ENCODE results near the gene RNF141. TPM values are rescaled to one million over a fixed set of nuclear protein-coding genes. Genes with fewer than 3 reads are reported as not detected.

Gene RNF141, protein sequence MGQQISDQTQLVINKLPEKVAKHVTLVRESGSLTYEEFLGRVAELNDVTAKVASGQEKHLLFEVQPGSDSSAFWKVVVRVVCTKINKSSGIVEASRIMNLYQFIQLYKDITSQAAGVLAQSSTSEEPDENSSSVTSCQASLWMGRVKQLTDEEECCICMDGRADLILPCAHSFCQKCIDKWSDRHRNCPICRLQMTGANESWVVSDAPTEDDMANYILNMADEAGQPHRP
- 8.2 and 9.2 TPM in 2 replicates for total RNA-seq (2014; rRNA removed; shearing (Covaris generic))
- total RNA-seq (2022) = 18.5 and 20.1 TPM in 2 replicates
- Bru-seq, nascent RNA = percentile 70 among the genes with signal in this experiment
- percentile 52 among the genes with signal in this experiment for BruChase-seq, experiment 1, labeled RNA remaining after a 6-hour chase
- BruChase-seq, experiment 2, labeled RNA remaining after a 2-hour chase = percentile 65 among the genes with signal in this experiment
- long read RNA-seq, full-length matches to known transcripts = 49 of 61 reads
- long read RNA-seq, partial matches to known transcripts = 10 of 61 reads
- long read RNA-seq, other reads (novel, unspliced or antisense) = 2 of 61 reads

DNA sequence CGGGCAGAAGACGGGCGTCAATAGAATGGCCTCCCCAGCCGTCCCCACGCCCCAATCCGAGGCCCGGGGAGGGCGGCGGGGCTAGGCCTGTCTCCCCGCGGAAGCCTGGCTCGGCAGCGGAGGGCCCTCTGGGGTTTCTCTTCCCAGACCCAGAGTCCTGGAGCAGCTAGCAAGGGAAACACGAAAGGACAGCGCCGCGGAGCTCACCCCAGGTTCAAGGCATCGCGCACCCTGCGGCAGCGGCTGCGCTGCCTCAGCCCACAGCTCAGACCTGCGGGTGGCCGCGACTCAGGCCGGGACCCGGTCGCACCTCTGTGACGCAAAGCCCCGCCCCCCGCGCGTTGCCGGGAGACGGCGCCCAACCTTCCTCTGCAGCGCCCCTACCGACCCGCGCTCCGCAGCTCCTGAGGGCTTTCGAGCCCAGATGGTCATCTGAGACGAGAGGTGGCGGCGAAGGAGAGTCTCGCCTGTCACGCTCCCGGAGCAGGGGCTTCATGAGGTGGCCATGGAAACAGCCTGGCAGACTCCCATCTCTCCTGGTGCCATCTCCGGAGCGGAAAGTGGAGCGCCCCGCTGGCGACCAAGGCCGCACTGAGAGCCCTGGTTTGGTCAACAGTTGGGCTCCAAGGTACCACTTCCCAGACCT, at the start of gene RNF141:
Gene RNF141, minus strand, starts transcription at position 273 of the 646 bp plus-strand sequence. CDS start 7,029 bp downstream, outside the sequence.
- Histone ChIP-seq H4K20me1 (ENCODE audit: insufficient read depth, low read length) (no peaks in the 10 kb centered on the region), H3K4me1 (ENCODE audit: insufficient read depth, low read length, poor library complexity, severe bottlenecking) (peaks cover 7% of the 10 kb centered on the region), H3K4me3 (ENCODE audit: low read depth, low read length, poor library complexity, severe bottlenecking) (peak within 1 kb of the TSS; percentile 81), H3K27ac (ENCODE audit: low read depth, low read length, poor library complexity, severe bottlenecking) (no peak within 1 kb of the TSS), H3K36me3 (ENCODE audit: insufficient read depth, low read length) (no peaks in the 10 kb centered on the region), H3K9me3 (ENCODE audit: low read length) (peaks cover 7% of the 10 kb centered on the region; the same call in 1 of the 2 replicates), H3K9me2 (ENCODE audit: insufficient read depth, low read length) (no peaks in the 10 kb centered on the region), H3K4me2 (ENCODE audit: low read length) (peak within 1 kb of the TSS; percentile 92), H3K79me2 (ENCODE audit: insufficient read depth, low read depth, low read length) (no peaks in the 10 kb centered on the region), H2AFZ (ENCODE audit: low read length) (peak within 1 kb of the TSS; percentile 99)
- ChIA-PET CTCF (ENCODE audit: unreplicated experiment) (interaction anchor here (0.6 to 2.1 kb wide), 7 partner anchors 8 to 320 kb away, joined by 3 to 7 read pairs (median 4); no protein-coding TSS in a partner anchor), POLR2A (interaction anchor here (0.5 to 3.7 kb wide), 15 partner anchors 9 to 293 kb away, joined by 3 to 24 read pairs (median 4); partner anchors contain the start of genes AMPD3 and EIF4G2)
- intact Hi-C loops (cut with micrococcal nuclease; ENCODE audit: unreplicated experiment) = loop anchor here (2.0 to 10.0 kb wide), 3 partner anchors 84 to 194 kb away; no protein-coding TSS in a partner anchor
- peak; percentile 93 for DNase-seq (ENCODE audit: low spot score)
- BruUV-seq (replicated peaks) = no TSS peak
- TF ChIP-seq, protein P1, sequence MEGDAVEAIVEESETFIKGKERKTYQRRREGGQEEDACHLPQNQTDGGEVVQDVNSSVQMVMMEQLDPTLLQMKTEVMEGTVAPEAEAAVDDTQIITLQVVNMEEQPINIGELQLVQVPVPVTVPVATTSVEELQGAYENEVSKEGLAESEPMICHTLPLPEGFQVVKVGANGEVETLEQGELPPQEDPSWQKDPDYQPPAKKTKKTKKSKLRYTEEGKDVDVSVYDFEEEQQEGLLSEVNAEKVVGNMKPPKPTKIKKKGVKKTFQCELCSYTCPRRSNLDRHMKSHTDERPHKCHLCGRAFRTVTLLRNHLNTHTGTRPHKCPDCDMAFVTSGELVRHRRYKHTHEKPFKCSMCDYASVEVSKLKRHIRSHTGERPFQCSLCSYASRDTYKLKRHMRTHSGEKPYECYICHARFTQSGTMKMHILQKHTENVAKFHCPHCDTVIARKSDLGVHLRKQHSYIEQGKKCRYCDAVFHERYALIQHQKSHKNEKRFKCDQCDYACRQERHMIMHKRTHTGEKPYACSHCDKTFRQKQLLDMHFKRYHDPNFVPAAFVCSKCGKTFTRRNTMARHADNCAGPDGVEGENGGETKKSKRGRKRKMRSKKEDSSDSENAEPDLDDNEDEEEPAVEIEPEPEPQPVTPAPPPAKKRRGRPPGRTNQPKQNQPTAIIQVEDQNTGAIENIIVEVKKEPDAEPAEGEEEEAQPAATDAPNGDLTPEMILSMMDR (conservative IDR thresholded peaks at IDR 0.05; ENCODE audit: low read length) = peak; percentile 78
- no peak for TF ChIP-seq EZH2phosphoT487 (IDR thresholded peaks at IDR 0.05; ENCODE audit: borderline replicate concordance, low read depth, low read length)

DNA sequence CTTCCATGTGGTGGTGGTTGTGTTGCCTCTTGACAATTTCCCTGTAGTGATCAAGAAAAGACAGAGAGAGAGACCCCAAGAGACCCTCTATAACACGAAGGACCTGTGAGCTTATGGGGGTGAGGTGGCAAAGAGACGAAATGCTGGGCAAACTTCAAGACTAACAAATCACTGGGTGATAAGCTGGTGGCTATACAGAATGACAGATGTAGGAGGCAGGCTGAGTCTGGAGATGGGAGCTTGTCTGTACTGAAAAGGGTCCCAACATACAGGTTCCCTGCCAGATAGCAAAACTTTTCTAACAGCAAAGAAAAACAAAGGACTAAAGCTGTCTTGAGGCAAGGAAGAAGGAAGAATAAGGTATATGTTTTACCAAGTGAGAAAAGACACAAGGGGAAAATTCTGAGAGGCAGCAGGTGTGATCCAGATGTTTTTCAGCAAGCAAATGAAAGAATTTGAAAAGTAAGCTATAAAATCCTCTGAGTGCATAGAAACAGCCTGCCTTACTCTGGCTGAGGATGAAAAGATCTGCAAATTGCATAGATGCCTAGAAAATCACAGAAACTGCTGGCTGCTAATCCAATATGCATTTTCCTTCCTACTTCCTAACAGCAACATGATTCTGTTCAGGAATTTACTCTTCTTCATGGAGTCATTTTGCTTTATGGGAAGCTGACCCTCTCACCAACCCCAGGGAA, 49.4 kb upstream of the RNF141 start:
- intact Hi-C loops (cut with micrococcal nuclease; ENCODE audit: unreplicated experiment) = no loop called here
- no peaks in the 10 kb centered on the region for H3K36me3 ChIP-seq (ENCODE audit: insufficient read depth, low read length)
- TF ChIP-seq, protein P1 (conservative IDR thresholded peaks at IDR 0.05; ENCODE audit: low read length) = no peak
- no peak for TF ChIP-seq EZH2phosphoT487 (IDR thresholded peaks at IDR 0.05; ENCODE audit: borderline replicate concordance, low read depth, low read length)
- H2AFZ ChIP-seq (ENCODE audit: low read length) = no peak overlapping the region
- no peak overlapping the region for H3K4me2 ChIP-seq (ENCODE audit: low read length)
- ChIA-PET CTCF (ENCODE audit: unreplicated experiment) (no interaction called here), POLR2A (no interaction called here)
- DNase-seq (ENCODE audit: low spot score) = no peak
- no peaks in the 10 kb centered on the region for H3K9me3 ChIP-seq (ENCODE audit: low read length)
- H3K79me2 ChIP-seq (ENCODE audit: insufficient read depth, low read depth, low read length) = no peaks in the 10 kb centered on the region
- no peaks in the 10 kb centered on the region for H3K9me2 ChIP-seq (ENCODE audit: insufficient read depth, low read length)
- H3K4me3 ChIP-seq (ENCODE audit: low read depth, low read length, poor library complexity, severe bottlenecking) = no peak overlapping the region
- no TSS peak for BruUV-seq (replicated peaks)
- no peaks in the 10 kb centered on the region for H3K4me1 ChIP-seq (ENCODE audit: insufficient read depth, low read length, poor library complexity, severe bottlenecking)
- H4K20me1 ChIP-seq (ENCODE audit: insufficient read depth, low read length) = no peaks in the 10 kb centered on the region
- no peak overlapping the region for H3K27ac ChIP-seq (ENCODE audit: low read depth, low read length, poor library complexity, severe bottlenecking)
